Breast epithelium (tissue), 3 donors: Measurements from ENCODE around the gene HACD2.

ENCODE experiments used
- CTCF ChIP-seq, 3 donors: fragments of 450-650 bp; IDR thresholded peaks; one replicate each; pipeline ENCODE4 v1.5.1; 2016 to 2017; ENCODE audit warnings: antibody characterized with exemption in 3 of 3, mild to moderate bottlenecking in 3 of 3, moderate library complexity in 3 of 3
- POLR2AphosphoS5 ChIP-seq, 3 donors: sonication (generic); formaldehyde crosslinking; IDR thresholded peaks; one replicate each; pipeline ENCODE4 v1.6.1; 2017; ENCODE audit warnings: antibody characterized with exemption in 3 of 3

DNA sequence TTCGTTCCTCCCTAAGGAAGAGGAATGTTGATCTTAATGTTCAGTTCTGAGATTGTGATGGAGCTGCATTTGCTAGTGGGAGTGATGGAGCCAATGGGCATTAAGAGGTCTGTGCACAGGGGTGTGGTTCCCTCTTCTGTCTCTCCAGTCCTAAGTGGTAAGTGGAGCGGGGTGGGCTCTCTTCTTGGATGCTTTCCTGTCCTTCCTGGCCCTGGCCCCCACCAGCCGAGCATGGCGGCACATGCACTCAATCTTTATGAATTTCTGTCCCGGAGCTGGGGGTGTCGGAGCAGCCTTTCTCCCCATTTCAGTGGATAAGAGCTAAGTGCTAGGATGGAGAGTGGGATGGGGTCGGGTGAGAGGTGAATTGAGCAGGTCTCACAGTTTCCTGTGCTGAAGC, 98.4 kb downstream of the HACD2 start:
- TF ChIP-seq CTCF (IDR thresholded peaks at IDR 0.05) (no peak), POLR2AphosphoS5 (IDR thresholded peaks at IDR 0.05) (no peak)
